Measurements from ENCODE around the gene GABPB1.

Gene GABPB1

GRCh38 chr15:50339717-50340116 is 15.3 kb downstream of the GABPB1 start:
- Histone ChIP-seq H3K27ac (ENCODE audit: low read length) (no peak overlapping the region), H3K36me3 (replicated peaks; ENCODE audit: insufficient read depth, low read length) (no peaks in the 10 kb centered on the region), H2AFZ (ENCODE audit: low read length) (no peak overlapping the region), H3K79me2 (ENCODE audit: low read length) (peaks cover 66% of the 10 kb centered on the region), H3K4me3 (ENCODE audit: low read length) (no peak overlapping the region), H3K9me2 (replicated peaks; ENCODE audit: insufficient read depth, low read length) (no peaks in the 10 kb centered on the region), H4K20me1 (ENCODE audit: insufficient read depth, low read length) (no peaks in the 10 kb centered on the region), H3K27me3 (replicated peaks; ENCODE audit: insufficient read depth, low read length) (no peaks in the 10 kb centered on the region), H3K4me2 (ENCODE audit: low read depth, low read length) (no peak overlapping the region), H3F3A (ENCODE audit: insufficient read depth, low read length) (no peaks in the 10 kb centered on the region), H3K9ac (ENCODE audit: low read length) (no peak overlapping the region), H3K9me3 (replicated peaks; ENCODE audit: insufficient read depth, low read length) (no peaks in the 10 kb centered on the region), H3K4me1 (ENCODE audit: low read length) (no peaks in the 10 kb centered on the region)
- no peak for DNase-seq
- TF ChIP-seq CTCF (IDR thresholded peaks at IDR 0.05; ENCODE audit: low read length), result no peak
- TF ChIP-seq EZH2phosphoT487 (IDR thresholded peaks at IDR 0.05; ENCODE audit: low read length), result no peak
- no peak for TF ChIP-seq EZH2 (optimal IDR thresholded peaks at IDR 0.05; ENCODE audit: low read depth, low read length)

GRCh38 chr15:50335251-50335650 is 19.7 kb downstream of the GABPB1 start:
- Histone ChIP-seq H3K27me3 (replicated peaks; ENCODE audit: insufficient read depth, low read length) (no peaks in the 10 kb centered on the region), H2AFZ (ENCODE audit: low read length) (no peak overlapping the region), H3K36me3 (replicated peaks; ENCODE audit: insufficient read depth, low read length) (no peaks in the 10 kb centered on the region), H3K4me2 (ENCODE audit: low read depth, low read length) (no peak overlapping the region), H3K9me3 (replicated peaks; ENCODE audit: insufficient read depth, low read length) (no peaks in the 10 kb centered on the region), H4K20me1 (ENCODE audit: insufficient read depth, low read length) (no peaks in the 10 kb centered on the region), H3K27ac (ENCODE audit: low read length) (no peak overlapping the region), H3K4me1 (ENCODE audit: low read length) (no peaks in the 10 kb centered on the region), H3K9me2 (replicated peaks; ENCODE audit: insufficient read depth, low read length) (no peaks in the 10 kb centered on the region), H3K79me2 (ENCODE audit: low read length) (peaks cover 58% of the 10 kb centered on the region), H3F3A (ENCODE audit: insufficient read depth, low read length) (no peaks in the 10 kb centered on the region), H3K9ac (ENCODE audit: low read length) (no peak overlapping the region), H3K4me3 (ENCODE audit: low read length) (no peak overlapping the region)
- DNase-seq, result no peak
- no peak for TF ChIP-seq EZH2 (optimal IDR thresholded peaks at IDR 0.05; ENCODE audit: low read depth, low read length)
- no peak for TF ChIP-seq CTCF (IDR thresholded peaks at IDR 0.05; ENCODE audit: low read length)
- TF ChIP-seq EZH2phosphoT487 (IDR thresholded peaks at IDR 0.05; ENCODE audit: low read length), result no peak

- H3K9me3 ChIP-seq (replicated peaks; ENCODE audit: insufficient read depth, low read length), result no peaks in the 10 kb centered on the region
- peaks cover 52% of the 10 kb centered on the region for H3K79me2 ChIP-seq (ENCODE audit: low read length)
- no peak overlapping the region for H2AFZ ChIP-seq (ENCODE audit: low read length)
- H3F3A ChIP-seq (ENCODE audit: insufficient read depth, low read length), result no peaks in the 10 kb centered on the region
- no peak for TF ChIP-seq EZH2phosphoT487 (IDR thresholded peaks at IDR 0.05; ENCODE audit: low read length)
- TF ChIP-seq EZH2 (optimal IDR thresholded peaks at IDR 0.05; ENCODE audit: low read depth, low read length), result no peak
- TF ChIP-seq CTCF (IDR thresholded peaks at IDR 0.05; ENCODE audit: low read length), result no peak
- H3K36me3 ChIP-seq (replicated peaks; ENCODE audit: insufficient read depth, low read length), result no peaks in the 10 kb centered on the region
- H3K9me2 ChIP-seq (replicated peaks; ENCODE audit: insufficient read depth, low read length), result no peaks in the 10 kb centered on the region
- H3K9ac ChIP-seq (ENCODE audit: low read length), result no peak overlapping the region
- H3K27ac ChIP-seq (ENCODE audit: low read length), result no peak overlapping the region
- no peaks in the 10 kb centered on the region for H3K4me1 ChIP-seq (ENCODE audit: low read length)
- H3K27me3 ChIP-seq (replicated peaks; ENCODE audit: insufficient read depth, low read length), result no peaks in the 10 kb centered on the region
- H4K20me1 ChIP-seq (ENCODE audit: insufficient read depth, low read length), result no peaks in the 10 kb centered on the region
- no peak overlapping the region for H3K4me2 ChIP-seq (ENCODE audit: low read depth, low read length)
- no peak for DNase-seq
- no peak overlapping the region for H3K4me3 ChIP-seq (ENCODE audit: low read length)
Measured at GRCh38 chr15:50333229-50333628, 21.8 kb downstream of the GABPB1 start.
